Inflammatory macrophage (primary cell): Measurements from ENCODE around the gene EEF1G.
"Not testable (repeated sequence)": the region's sequence is repeated elsewhere in the genome, so short reads cannot be mapped to it uniquely, and the experiment has no call there.

ENCODE experiments used
- DNase-seq, 2 donors: peaks; one replicate each; pipeline ENCODE4 v3.0.0-alpha.2; 2020 to 2022

EEF1G gene

GRCh38 chr11:62553839-62554361, 19.8 kb downstream of the EEF1G start:
- DNase-seq = peak; percentile 53 to 59

- DNase-seq = peak; percentile 91
These were observed 20.4 kb downstream of the EEF1G start for GRCh38 chr11:62553080-62553838.

- no peak for DNase-seq
These were observed 21.1 kb downstream of the EEF1G start for GRCh38 chr11:62552485-62553079.

- DNase-seq = not testable (repeated sequence)
These were observed 23.2 kb downstream of the EEF1G start for GRCh38 chr11:62550478-62550877.

- DNase-seq = no peak
These were observed 25.0 kb downstream of the EEF1G start for GRCh38 chr11:62548545-62549335.

- DNase-seq = no peak
These were observed 25.9 kb downstream of the EEF1G start for GRCh38 chr11:62547691-62548281.

- peak in 1 of 2 donors; percentile 16 for DNase-seq
These were observed 26.6 kb downstream of the EEF1G start for GRCh38 chr11:62546929-62547625.

GRCh38 chr11:62546244-62546928, 27.3 kb downstream of the EEF1G start, which contains the start of gene AHNAK:
AHNAK (minus strand) TSS chr11:62546806; CDS start chr11:62536098, 10,708 bp downstream.
- peak; percentile 66 to 83 for DNase-seq

GRCh38 chr11:62545437-62546243, 28.1 kb downstream of the EEF1G start:
- DNase-seq = peak; percentile 77 to 88

- peak; percentile 33 to 53 for DNase-seq
These were observed 28.9 kb downstream of the EEF1G start for GRCh38 chr11:62544581-62545436.

- DNase-seq = no peak
These were observed 29.8 kb downstream of the EEF1G start for GRCh38 chr11:62543680-62544444.

GRCh38 chr11:62542750-62543567, 30.7 kb downstream of the EEF1G start:
- DNase-seq = peak; percentile 79 to 84

- DNase-seq = no peak
These were observed 31.5 kb downstream of the EEF1G start for GRCh38 chr11:62542111-62542745.

- DNase-seq = peak; percentile 56 to 58
These were observed 32.6 kb downstream of the EEF1G start for GRCh38 chr11:62540804-62541701.

GRCh38 chr11:62539238-62539925, 34.3 kb downstream of the EEF1G start:
- DNase-seq = peak; percentile 58 to 71
